HUES64 (cell line): Measurements from ENCODE around the gene COX10.

Experiments
- H3K27ac ChIP-seq: 2 replicates; pipeline ENCODE4 v1.7.0; 2013; ENCODE audit warnings: low read depth, low read length, inconsistent platforms
- H3K27me3 ChIP-seq: 2 replicates; pipeline ENCODE4 v1.6.1; 2013; ENCODE audit warnings: mild to moderate bottlenecking, low read length; ENCODE audit not compliant: insufficient read depth
- H3K36me3 ChIP-seq: 2 replicates; pipeline ENCODE4 v1.6.1; 2013; ENCODE audit warnings: mild to moderate bottlenecking, low read length; ENCODE audit not compliant: insufficient read depth
- H3K4me1 ChIP-seq: 2 replicates; pipeline ENCODE4 v1.6.1; 2013; ENCODE audit warnings: mild to moderate bottlenecking, low read length, moderate library complexity; ENCODE audit not compliant: insufficient read depth
- H3K4me3 ChIP-seq: 2 replicates; pipeline ENCODE4 v1.5.1; 2013; ENCODE audit warnings: mild to moderate bottlenecking, low read length, moderate library complexity
- H3K9ac ChIP-seq: 2 replicates; pipeline ENCODE4 v1.6.1; 2013; ENCODE audit warnings: mild to moderate bottlenecking, low read depth, low read length
- H3K9me3 ChIP-seq: 2 replicates; pipeline ENCODE4 v1.6.1; 2013; ENCODE audit warnings: low read depth, low read length; ENCODE audit not compliant: insufficient read depth
- WGBS: fragments of 150-250, 120-280 bp; methylation state at CpG from one replicate; pipeline ENCODE4 v1.1.7; 2013; ENCODE audit warnings: missing lambda C conversion rate; 5-methylcytosine and 5-hydroxymethylcytosine counted together

COX10 gene

DNA sequence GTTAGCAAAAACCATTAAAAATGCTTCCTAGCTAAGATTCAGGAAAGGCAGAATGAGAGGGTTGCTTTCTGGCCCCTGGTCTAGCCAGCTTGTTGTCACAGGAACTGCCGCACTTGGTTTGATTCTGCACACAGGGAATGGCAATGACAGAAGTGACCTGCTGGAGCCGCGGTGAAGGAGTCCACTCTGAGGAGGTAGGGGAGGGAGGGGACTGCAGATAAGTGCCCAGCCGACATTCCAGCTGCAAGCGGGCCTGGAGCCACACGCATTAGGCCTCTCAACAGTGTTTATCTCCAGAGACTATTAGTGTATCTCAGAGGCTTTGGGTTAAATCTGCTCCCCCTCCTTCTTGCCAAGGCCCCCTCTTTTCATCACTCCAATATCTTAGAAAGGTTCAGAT is 128.7 kb downstream of the COX10 start:
- H3K4me1 ChIP-seq: no peaks in the 10 kb centered on the region
- no peak overlapping the region for H3K9ac ChIP-seq
- no peak overlapping the region for H3K27ac ChIP-seq
- 78% methylated on average over 6 of the region's 6 CpGs for WGBS
- no peak overlapping the region for H3K4me3 ChIP-seq
- no peaks in the 10 kb centered on the region for H3K9me3 ChIP-seq
- peaks cover 2% of the 10 kb centered on the region; the same call in 1 of the 2 replicates for H3K36me3 ChIP-seq
- no peaks in the 10 kb centered on the region for H3K27me3 ChIP-seq

DNA sequence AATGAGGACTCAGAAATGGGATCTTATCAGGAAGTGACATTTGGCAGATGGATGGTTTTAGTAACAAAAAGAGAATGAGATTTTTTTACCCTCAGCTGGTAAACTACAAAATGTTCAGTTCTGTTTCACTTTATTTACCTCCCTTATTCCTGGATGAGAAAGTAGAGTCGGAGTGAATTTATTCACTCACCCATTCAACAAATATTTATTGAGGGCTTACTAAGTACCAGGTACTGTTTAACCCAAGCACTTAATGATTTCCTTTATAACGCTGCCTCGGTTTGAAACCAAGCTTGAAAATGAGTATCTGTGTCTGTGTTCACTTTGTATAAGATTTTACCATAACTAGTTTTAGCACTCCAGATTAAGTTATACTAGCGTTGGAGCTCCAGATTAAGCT is 129.3 kb downstream of the COX10 start:
- Histone ChIP-seq H3K27me3 (no peaks in the 10 kb centered on the region), H3K9me3 (no peaks in the 10 kb centered on the region), H3K4me1 (no peaks in the 10 kb centered on the region), H3K9ac (no peak overlapping the region), H3K36me3 (peaks cover 2% of the 10 kb centered on the region; the same call in 1 of the 2 replicates), H3K27ac (no peak overlapping the region), H3K4me3 (no peak overlapping the region)
- 100% methylated on average over 3 of the region's 4 CpGs for WGBS

GRCh38 chr17:14199601-14200000 is 130.3 kb downstream of the COX10 start:
- no peaks in the 10 kb centered on the region for H3K27me3 ChIP-seq
- H3K4me1 ChIP-seq: no peaks in the 10 kb centered on the region
- H3K4me3 ChIP-seq: no peak overlapping the region
- no peak overlapping the region for H3K9ac ChIP-seq
- WGBS: 97% methylated on average over 5 of the region's 5 CpGs
- no peaks in the 10 kb centered on the region for H3K9me3 ChIP-seq
- no peak overlapping the region for H3K27ac ChIP-seq
- peaks cover 2% of the 10 kb centered on the region; the same call in 1 of the 2 replicates for H3K36me3 ChIP-seq

- no peaks in the 10 kb centered on the region for H3K4me1 ChIP-seq
- H3K4me3 ChIP-seq: no peak overlapping the region
- no peak overlapping the region for H3K9ac ChIP-seq
- no peaks in the 10 kb centered on the region for H3K27me3 ChIP-seq
- H3K27ac ChIP-seq: no peak overlapping the region
- no peaks in the 10 kb centered on the region for H3K9me3 ChIP-seq
- 97% methylated on average over 4 of the region's 4 CpGs for WGBS
- H3K36me3 ChIP-seq: peaks cover 2% of the 10 kb centered on the region; the same call in 1 of the 2 replicates
Measured at GRCh38 chr17:14200354-14200753, 131.1 kb downstream of the COX10 start.

DNA sequence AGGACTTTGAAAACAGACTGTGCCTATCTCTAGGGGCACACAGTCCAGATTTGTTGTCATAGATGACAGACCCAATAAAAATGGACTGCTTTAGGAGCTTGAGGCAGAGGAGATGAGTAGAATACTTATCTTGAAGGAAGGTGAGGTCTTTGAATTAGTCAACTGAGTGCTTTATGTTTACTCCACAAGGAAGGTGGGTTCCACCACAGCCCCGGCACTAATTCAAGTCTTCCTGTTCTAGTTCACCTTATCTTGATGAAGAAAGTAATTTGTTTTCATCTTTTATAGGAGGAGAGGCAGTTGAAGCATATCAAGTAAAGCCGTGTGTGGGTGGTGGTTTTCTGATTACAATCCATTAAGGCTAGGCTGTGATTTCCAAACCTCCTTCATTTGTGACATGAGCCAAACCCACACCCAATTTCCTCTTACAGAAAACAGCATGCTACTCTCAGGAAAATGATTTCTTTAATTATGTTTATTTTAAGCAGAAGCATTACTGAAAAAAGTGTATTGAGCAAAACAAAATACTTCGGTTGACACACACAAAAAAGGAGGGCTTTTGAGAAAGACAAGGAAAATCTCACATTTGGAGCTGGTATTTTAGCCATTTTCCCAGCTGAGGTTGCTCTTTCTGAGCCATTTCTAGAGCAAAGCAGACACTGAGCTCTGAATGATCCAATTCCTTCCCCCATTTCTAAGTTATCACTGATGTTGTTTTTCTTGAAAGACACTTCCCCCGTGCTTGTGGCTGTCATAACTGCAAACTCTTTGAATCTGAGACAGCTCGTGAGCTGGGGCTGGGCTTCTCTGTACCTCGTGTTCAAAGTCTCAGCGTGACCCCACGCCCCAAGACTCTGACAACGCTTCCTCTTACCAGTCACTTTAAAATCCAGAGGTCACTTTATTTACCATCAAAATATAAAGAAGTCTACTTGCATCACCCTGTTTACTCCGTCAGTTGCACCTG is 132.0 kb downstream of the COX10 start:
- Histone ChIP-seq H3K9me3 (no peaks in the 10 kb centered on the region), H3K27ac (no peak overlapping the region), H3K4me1 (no peaks in the 10 kb centered on the region), H3K36me3 (peaks cover 2% of the 10 kb centered on the region; the same call in 1 of the 2 replicates), H3K4me3 (no peak overlapping the region), H3K27me3 (no peaks in the 10 kb centered on the region), H3K9ac (no peak overlapping the region)
- WGBS: 92% methylated on average over 9 of the region's 10 CpGs

DNA sequence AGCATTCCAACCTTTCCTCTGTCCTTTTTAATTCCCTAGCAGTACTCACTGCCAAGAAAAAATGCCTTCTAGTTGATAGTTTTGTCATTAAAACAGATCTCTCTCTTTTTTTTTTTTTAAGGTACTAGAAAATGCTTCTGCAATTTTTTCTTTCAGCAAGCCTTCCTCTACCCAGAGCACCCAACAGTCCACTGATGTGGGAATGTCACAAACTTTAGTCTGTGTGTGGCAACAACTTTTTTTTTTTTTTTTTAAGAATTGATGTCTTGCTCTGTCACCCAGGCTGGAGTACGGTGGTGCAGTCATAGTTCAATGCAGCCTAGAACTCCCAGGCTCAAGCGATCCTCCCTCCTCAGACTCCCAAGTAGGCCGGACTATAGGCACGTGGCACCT is 132.7 kb downstream of the COX10 start:
- H3K4me3 ChIP-seq: no peak overlapping the region
- no peaks in the 10 kb centered on the region for H3K9me3 ChIP-seq
- H3K9ac ChIP-seq: no peak overlapping the region
- H3K27me3 ChIP-seq: no peaks in the 10 kb centered on the region
- peaks cover 2% of the 10 kb centered on the region; the same call in 1 of the 2 replicates for H3K36me3 ChIP-seq
- H3K27ac ChIP-seq: no peak overlapping the region
- no peaks in the 10 kb centered on the region for H3K4me1 ChIP-seq
- 100% methylated on average over 2 of the region's 4 CpGs for WGBS

DNA sequence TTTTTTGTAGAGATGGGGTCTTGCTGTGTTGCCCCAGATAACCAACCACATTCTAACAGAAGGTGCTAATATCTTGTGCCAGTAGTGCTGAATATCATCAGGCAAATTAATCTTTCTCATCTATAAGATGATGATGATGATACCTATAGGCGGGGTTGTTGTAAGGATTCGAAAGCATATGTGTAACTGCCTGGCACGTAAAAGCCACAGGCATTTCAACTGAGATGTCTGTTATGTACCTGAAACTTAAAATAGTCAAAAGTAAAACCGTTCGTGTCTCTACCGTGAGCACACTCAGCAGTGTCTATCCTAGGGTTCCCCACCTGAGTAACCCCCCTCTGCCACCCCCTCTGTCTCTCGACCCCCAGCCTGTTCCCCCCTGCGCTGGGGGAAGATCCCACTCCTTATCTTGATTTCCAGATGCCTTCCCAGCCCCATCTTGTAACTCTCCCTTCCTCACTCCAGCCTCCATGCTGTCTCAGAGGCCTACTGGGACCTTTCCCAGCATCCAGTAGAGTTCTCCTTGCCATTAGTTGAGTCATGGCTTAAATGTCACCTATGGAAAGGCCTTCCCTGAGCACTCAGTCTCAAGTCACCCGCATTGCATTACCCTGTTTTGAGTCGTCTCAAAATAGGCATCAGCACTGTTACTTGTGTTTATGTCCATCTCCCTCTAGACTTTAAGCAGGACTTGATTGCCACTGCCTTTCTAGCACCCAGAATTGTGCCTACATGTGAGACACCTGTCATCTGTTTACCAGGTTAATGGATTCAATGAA is 133.3 kb downstream of the COX10 start:
- no peak overlapping the region for H3K27ac ChIP-seq
- H3K9me3 ChIP-seq: no peaks in the 10 kb centered on the region
- 97% methylated on average over 9 of the region's 10 CpGs for WGBS
- H3K9ac ChIP-seq: no peak overlapping the region
- peaks cover 2% of the 10 kb centered on the region; the same call in 1 of the 2 replicates for H3K36me3 ChIP-seq
- no peaks in the 10 kb centered on the region for H3K4me1 ChIP-seq
- no peak overlapping the region for H3K4me3 ChIP-seq
- no peaks in the 10 kb centered on the region for H3K27me3 ChIP-seq

DNA sequence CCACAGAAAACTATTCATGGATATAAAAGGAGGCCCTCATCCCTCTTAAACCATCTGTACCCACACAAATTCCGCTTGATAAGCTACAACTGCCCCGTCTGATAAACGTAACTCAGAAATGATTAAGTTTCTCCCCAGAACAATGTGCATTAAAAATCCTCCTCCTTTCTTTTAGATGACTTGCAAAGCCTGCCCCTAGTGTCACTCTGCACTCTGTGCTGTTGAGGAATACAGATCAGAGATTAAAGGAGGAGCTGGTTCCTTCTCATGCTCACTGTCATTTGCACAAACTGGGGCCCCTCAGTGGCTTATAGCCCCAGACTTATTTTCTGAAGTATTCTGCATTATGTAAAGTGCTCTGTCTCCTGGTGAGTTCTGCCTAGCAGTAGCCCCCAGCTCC is 134.1 kb downstream of the COX10 start:
- H3K4me3 ChIP-seq: no peak overlapping the region
- no peaks in the 10 kb centered on the region for H3K36me3 ChIP-seq
- H3K4me1 ChIP-seq: no peaks in the 10 kb centered on the region
- H3K27me3 ChIP-seq: no peaks in the 10 kb centered on the region
- H3K9me3 ChIP-seq: no peaks in the 10 kb centered on the region
- H3K27ac ChIP-seq: no peak overlapping the region
- no peak overlapping the region for H3K9ac ChIP-seq
- WGBS: 96% methylated on average over 3 of the region's 3 CpGs

DNA sequence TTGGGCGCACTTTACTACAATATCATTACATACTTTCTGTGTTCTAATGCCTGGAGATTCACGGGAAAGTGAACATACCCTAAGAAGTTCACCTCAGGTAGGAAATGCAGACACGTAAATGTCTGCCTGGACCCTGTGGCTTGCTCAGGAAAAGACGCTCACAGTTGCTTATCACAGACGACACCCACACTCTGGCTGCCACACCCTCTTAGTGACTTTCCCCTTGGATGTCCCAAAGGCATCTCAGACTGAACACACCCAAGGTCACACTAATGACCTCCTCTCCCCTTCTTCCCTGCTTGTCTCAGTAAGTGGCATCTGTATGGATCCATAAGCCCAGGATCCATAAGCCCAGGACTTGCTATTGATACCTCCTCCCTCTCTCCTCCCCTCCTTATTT is 134.8 kb downstream of the COX10 start:
- no peaks in the 10 kb centered on the region for H3K9me3 ChIP-seq
- WGBS: 75% methylated on average over 5 of the region's 5 CpGs
- H3K9ac ChIP-seq: no peak overlapping the region
- peaks cover 2% of the 10 kb centered on the region for H3K36me3 ChIP-seq
- no peaks in the 10 kb centered on the region for H3K4me1 ChIP-seq
- no peak overlapping the region for H3K27ac ChIP-seq
- no peak overlapping the region for H3K4me3 ChIP-seq
- H3K27me3 ChIP-seq: no peaks in the 10 kb centered on the region

DNA sequence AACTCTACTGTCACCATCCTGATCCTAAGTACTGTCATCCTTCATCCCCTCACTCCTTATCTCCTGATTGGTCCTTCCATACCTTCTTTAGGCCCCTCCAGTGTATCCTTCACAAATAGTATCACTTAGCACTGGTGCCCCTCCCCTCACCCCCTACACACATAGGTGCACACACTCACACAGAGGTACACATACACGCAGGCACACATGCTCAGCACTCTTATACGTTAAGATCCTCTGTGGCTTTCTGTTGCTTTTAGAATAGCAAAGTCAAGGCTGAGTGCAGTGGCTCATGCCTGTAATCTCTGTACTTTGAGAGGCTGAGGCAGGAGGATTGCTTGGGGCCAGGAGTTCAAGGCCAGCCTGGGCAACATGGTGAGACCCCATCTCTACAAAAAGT is 135.2 kb downstream of the COX10 start:
- 96% methylated on average over 2 of the region's 2 CpGs for WGBS
- Histone ChIP-seq H3K27me3 (no peaks in the 10 kb centered on the region), H3K9ac (no peak overlapping the region), H3K27ac (no peak overlapping the region), H3K4me3 (no peak overlapping the region), H3K4me1 (no peaks in the 10 kb centered on the region), H3K9me3 (no peaks in the 10 kb centered on the region), H3K36me3 (peaks cover 6% of the 10 kb centered on the region)

- no peak overlapping the region for H3K9ac ChIP-seq
Measured at GRCh38 chr17:14205380-14205779, 136.1 kb downstream of the COX10 start.

More at GRCh38 chr17:14205380-14205779, 136.1 kb downstream of the COX10 start:
- Histone ChIP-seq H3K4me3 (no peak overlapping the region), H3K4me1 (no peaks in the 10 kb centered on the region), H3K36me3 (peaks cover 9% of the 10 kb centered on the region), H3K27me3 (no peaks in the 10 kb centered on the region), H3K9me3 (no peaks in the 10 kb centered on the region), H3K27ac (no peak overlapping the region)
- 97% methylated on average over 10 of the region's 10 CpGs for WGBS
